Ramos (cell line): ENCODE data around the gene MYOD1.

Experiments used
- in situ Hi-C: fragments of 300-500 bp; cut with MboI; formaldehyde crosslinking; loops from one replicate; pipeline ENCODE4 v1.14.3; 2022; ENCODE audit warnings: low sequenced_read_pairs; ENCODE audit not compliant: unreplicated experiment

The MYOD1 gene

DNA sequence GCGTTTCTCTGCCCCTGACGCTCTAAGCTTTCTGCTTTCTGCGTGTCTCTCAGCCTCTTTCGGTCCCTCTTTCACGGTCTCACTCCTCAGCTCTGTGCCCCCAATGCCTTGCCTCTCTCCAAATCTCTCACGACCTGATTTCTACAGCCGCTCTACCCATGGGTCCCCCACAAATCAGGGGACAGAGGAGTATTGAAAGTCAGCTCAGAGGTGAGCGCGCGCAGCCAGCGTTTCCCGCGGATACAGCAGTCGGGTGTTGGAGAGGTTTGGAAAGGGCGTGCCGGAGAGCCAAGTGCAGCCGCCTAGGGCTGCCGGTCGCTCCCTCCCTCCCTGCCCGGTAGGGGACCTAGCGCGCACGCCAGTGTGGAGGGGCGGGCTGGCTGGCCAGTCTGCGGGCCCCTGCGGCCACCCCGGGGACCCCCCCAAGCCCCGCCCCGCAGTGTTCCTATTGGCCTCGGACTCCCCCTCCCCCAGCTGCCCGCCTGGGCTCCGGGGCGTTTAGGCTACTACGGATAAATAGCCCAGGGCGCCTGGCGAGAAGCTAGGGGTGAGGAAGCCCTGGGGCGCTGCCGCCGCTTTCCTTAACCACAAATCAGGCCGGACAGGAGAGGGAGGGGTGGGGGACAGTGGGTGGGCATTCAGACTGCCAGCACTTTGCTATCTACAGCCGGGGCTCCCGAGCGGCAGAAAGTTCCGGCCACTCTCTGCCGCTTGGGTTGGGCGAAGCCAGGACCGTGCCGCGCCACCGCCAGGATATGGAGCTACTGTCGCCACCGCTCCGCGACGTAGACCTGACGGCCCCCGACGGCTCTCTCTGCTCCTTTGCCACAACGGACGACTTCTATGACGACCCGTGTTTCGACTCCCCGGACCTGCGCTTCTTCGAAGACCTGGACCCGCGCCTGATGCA lies at the start of gene MYOD1:
Gene MYOD1 (plus strand): TSS at position 544 of the 910 bp plus-strand sequence. CDS start 212 bp downstream, at position 756.
- in situ Hi-C loops, result no loop called here

DNA sequence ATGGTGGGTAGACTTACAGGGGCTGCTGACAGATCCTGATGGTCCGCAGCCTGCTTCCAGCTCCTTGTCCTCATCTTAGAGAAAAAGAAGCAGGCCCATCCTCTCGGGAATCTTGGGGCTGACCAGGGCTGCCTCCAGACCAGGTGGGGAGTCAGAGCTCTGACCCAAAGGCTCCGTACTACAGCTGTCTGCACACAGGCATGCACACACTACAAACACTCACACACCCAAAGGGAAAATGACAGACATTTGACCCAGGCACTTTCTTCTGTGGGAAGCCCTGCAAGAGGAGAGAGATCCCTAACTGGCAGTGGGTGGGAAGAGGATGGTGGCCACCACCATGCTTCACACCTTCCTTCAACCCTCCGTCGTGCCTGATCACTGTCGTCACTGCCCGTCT lies 46.9 kb upstream of the MYOD1 start:
- in situ Hi-C loops, result no loop called here

DNA sequence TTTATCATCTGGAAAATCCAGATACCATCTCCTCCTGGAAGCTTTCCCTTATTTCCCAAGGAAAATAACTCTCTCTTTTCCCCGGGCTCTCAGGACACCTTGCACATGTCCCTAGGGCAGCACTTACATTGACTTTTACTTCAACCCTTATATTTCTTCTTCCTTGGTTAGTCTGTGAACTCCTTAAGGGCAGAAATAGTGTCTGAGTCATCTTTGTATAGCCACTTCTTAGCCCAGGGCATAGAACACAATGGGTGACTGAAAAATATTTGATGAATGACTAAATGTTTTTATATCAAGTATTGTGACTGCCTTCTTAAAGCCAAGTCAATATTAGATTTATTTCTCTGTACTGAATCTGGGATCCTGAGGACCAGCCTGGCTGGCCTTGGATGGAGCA lies 45.4 kb upstream of the MYOD1 start:
- in situ Hi-C loops, result no loop called here

DNA sequence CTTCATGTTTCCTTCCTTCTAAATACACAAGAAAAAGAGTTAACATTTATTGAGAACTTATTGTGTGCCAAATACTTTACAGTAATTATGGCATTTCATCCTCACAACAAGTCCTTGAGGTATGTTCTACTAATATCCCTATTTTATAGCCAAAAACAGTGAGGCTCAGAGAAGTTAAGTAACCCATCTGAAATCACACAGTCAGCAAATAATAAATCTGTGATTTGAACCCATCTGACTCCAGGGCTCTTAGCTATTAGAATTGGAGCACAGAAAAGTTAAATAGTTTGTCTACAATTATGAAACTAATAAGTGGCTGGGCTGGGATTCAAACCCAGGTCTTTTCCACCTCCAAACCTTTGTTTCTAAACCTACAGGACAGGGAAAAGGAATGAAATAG lies 36.5 kb upstream of the MYOD1 start:
- in situ Hi-C loops, result no loop called here

- in situ Hi-C loops, result no loop called here
These were observed 35.8 kb upstream of the MYOD1 start for GRCh38 chr11:17683377-17684161.

DNA sequence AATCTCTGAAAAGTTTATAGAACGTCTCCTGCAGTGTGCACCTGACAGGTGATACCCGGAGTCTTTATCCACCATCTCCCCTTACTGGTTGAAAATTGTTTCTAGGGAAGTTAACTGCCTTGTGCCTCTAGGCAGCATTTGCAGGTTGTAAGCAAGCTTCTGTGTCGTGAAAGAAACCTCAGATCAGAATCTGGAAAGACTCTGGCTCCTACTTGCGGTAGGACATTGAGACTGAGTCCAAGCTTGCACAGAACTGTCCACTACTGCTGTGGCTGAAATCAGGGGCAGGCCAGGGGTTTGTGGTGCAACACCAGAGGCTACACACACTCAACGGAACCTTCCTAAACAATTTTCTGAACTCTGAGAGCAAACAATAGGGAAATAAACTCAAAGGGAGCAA lies 34.8 kb upstream of the MYOD1 start:
- in situ Hi-C loops, result no loop called here

DNA sequence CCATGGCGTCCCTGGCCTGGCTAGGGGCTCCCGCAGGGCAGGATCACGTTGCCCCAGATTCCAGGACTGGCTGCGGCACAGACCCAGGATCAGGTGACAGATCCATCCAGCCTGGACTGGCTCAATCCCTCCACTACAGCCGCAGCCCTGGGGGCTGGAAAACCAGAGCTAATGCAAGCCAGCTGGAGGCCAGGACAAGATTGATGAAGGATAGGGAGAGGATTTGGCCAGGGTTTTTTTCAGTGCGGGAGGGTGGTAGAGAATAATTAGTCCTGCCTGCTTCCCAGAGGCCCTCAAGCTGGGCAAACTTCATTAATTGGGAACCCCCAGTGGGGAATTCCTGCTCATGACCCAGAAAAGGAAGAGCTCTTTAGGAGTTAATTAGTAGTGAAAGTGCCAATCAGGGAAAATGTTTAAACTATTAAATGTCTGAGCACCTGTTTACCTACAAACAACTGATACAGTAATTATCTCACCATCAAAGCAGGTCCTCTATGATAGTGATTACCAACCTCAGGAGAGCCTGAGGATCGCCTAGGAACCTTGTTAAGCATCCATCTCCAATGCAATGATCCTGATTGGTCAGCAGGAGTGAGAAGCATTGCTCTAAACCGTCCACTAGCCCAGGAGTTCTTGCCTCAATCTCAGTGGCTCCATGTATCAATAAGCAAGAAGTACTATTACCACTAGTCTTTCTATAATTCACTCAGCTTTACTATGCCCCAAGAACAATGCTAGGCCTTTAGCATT lies 33.0 kb upstream of the MYOD1 start:
- in situ Hi-C loops, result no loop called here

- in situ Hi-C loops, result no loop called here
These were observed 31.3 kb upstream of the MYOD1 start for GRCh38 chr11:17687946-17688670.

GRCh38 chr11:17691550-17691949 lies 27.8 kb upstream of the MYOD1 start:
- in situ Hi-C loops, result no loop called here

DNA sequence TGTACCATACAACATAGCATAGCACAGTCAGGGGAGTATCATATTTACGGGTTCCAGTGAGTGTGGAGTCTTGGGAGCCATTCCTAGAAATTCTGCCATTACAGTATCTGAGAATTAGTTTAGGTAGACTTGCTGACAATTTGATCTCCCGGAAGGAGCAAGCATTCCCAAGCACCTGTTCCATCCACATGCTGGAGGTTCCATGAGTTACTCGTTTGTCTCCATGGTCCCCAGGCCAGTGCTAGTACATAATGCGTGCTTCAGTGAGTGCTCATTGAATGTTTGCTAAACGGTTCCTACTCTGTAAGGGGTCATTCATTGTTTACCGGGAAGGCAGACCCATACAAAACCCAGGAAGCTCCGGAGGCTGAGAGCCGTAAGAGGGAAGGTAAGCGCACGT lies 27.4 kb upstream of the MYOD1 start:
- in situ Hi-C loops, result no loop called here

DNA sequence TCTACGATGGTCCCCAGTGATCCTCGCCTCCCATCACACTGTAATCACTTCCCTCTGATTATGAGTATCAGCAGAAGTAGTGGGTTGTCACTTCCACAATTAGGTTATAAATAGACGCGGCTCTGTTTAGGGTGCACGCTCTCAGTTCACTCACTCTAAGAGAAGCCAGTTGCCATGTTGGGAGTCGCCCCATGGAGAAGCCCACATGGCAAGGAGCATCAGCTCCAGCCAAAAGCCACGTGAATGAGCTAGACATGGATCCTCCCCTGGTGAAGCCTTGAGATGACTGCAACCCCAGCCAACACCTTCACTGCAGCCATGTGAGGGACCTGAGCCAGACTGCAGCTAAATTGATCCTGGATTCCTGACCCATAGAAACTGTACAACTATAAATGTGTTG lies 26.4 kb upstream of the MYOD1 start:
- in situ Hi-C loops, result no loop called here

DNA sequence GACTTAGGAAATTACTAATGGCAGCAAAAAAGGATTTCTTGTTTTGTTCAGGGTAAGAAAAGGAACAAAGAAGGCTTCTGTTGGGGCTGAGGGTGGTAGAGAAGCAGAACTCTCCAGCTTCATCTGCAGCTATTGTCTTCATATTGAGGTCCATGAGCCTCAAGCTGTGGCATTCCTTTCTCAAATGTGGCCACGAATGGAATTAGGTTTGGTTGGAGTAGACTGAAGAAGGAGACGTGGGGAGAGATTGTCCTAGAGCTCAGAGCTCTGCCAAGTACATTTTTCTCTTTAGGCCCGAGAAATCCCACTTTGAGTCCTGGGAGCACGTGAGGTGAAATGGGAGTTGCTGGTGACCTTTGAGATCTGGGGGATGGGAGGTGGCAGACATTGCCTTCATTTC lies 25.8 kb upstream of the MYOD1 start:
- in situ Hi-C loops, result no loop called here

- in situ Hi-C loops, result no loop called here
These were observed 24.8 kb upstream of the MYOD1 start for GRCh38 chr11:17694494-17695110.

DNA sequence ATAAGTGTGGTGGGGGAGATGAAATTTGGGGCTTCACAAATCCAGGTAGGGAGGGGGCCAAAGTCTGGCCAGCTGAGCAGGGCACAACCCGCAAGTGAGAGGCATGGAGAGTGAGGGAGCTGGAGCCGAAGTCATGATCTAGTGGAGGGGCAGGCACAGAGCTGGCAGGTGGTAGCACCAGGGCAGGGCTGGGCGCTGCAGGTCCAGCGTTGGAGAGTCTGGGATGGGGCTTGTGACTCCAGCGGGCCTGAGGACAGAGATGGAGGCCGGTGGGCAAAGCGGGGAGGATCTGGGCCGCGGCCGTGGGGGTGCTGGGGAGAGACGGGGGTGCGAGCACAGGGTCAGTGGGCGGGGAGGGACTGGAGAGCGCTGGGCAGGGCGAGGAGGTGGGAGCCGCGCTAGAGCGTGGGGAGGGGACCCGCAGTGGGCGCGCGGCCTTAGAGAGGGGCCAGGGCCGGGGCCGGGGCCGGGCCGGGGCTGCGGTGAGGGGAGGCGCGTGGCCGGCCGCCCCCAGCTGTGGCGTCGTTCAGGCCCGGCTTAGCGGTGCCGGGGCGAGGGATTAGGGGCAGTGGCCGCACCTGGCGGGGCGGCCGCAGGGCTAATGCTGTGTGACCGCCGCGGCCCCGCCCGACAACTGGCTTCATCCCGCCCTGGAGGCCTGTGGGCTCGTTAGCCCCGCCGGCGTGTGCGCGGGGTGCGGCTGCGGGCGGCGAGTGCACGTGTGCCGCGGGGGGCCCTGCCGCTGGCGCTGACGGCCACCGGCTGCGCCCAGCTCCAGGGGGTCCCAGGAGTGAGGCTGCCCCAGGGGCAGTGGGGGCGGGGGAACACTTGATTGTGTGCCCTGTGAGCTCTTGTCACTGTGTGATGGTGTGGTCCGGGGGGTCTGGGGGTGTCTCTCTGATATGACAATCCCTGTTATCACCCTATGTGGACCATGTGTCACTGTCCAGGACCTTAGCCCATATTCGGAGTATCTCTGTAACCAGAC lies 23.6 kb upstream of the MYOD1 start:
- in situ Hi-C loops, result no loop called here

GRCh38 chr11:17696741-17697140 lies 22.6 kb upstream of the MYOD1 start:
- in situ Hi-C loops, result no loop called here

GRCh38 chr11:17697175-17697949 lies 22.0 kb upstream of the MYOD1 start:
- in situ Hi-C loops, result no loop called here

- in situ Hi-C loops, result no loop called here
These were observed 19.9 kb upstream of the MYOD1 start for GRCh38 chr11:17699147-17700114.
